Measurements from ENCODE around the gene CTDSPL2.
"Not testable (repeated sequence)": the region's sequence is repeated elsewhere in the genome, so short reads cannot be mapped to it uniquely, and the experiment has no call there.

The CTDSPL2 gene

GRCh38 chr15:44544745-44545144 lies 117.3 kb downstream of the CTDSPL2 start:
- not testable (repeated sequence) for DNase-seq

GRCh38 chr15:44545913-44546802 lies 118.7 kb downstream of the CTDSPL2 start:
- no peak for DNase-seq

DNA sequence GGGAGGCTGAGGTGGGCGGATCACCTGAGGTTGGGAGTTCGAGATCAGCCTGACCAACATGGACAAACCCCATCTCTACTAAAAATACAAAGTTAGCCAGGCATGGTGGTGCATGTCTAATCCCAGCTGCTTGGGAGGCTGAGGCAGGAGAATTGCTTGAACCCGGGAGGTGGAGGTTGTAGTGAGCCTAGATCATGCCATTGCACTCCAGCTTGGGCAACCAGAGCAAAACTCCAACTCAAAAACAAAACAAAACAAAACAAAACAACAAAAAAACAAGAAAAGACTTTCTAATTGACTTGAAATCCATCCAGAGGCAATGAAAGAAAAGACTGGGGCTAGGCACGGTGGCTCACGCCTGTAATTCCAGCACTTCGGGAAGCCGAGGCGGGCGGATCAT lies 121.7 kb downstream of the CTDSPL2 start:
- not testable (repeated sequence) for DNase-seq

DNA sequence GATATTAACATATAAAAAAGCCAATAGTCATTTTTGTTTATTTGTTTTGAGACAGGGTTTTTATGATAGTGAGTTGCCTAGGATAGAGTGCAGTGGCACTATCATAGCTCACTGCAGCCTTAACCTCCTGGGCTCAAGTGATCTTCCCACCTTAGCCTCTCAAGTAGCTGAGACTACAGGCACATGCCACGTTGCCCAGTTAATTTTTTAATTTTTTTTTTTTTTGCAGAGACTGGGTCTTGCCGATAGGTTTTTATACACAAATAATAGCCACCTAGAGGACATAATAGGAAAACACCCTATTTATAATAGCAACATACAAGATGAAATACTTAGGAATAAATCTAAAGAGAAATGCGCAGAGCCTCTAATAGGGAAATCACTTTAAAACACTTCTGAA lies 122.8 kb downstream of the CTDSPL2 start:
- DNase-seq = no peak

DNA sequence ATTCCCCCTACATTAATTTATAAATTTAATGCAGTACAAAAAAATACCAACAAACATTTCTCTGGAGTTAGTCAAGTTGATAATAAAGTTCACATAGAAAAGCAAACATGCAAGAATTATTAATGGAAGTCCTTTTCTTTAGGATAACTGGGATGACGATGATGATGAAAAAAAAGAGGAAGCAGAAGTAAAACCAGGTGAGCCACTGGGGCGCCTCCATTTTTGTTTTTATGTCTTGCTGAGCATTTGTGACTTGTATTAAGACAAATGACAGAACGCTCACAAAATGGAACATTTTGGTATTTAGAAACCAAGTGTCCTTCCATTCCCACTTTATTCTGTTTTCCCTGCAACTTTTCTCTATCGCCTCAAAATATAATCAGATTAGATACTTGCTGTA lies 123.3 kb downstream of the CTDSPL2 start:
- DNase-seq = no peak

- DNase-seq = no peak
Measured at GRCh38 chr15:44554934-44555723, 127.7 kb downstream of the CTDSPL2 start.

DNA sequence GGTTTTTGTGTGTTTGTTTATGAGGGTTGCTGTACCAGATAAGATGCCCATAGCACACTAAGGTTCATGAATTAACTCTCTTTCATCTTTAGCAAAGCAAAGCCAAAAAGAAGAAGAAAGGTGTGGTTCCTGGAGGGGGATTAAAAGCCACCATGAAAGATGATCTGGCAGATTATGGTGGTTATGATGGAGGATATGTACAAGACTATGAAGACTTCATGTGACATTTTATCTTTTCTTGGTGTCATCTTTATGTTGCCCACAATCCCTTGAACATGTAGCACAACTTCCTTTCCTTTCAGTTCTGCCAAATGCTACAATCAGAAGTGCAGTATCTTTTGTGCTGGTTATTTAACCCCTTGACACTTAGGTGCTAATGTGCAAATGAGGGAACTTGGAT lies 133.5 kb downstream of the CTDSPL2 start:
- DNase-seq = not testable (repeated sequence)

DNA sequence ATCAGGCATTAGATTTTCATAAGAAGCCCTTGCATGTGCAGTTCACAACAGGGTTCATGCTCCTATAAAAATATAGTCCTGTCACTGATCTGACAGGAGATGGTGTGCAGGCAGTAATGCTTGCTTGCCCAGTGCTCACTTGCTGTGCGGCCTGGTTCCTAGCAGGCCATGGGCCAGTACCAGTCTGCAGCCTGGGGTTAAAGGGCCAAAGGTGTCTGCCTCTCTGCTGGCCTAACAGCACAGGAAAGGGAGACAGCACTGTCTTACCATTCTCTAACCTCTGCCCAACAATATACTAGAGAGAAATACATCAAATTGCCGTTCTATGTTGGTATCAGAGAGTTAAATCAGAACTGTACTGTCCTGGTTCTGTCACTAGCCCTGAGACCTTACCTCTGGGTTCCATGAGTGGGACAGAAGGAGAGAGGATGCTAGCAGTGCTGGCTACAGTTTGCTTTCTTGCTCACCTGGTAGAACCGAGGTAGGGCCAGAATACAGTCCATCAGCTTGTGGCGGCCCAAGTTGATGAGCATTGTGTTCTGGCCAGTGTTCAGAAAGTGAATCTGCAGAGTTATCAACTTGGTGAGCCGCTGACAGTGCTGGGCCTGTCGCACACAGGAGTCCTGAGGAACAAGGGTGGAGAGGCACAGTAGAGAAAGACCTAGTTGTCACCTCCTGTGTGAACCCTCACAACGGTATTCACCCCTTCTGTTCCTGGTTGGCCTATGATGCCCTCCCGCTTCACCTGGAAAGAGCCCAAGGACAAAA lies 138.1 kb downstream of the CTDSPL2 start:
- no peak for DNase-seq

GRCh38 chr15:44566155-44566540 lies 138.7 kb downstream of the CTDSPL2 start:
- DNase-seq = no peak

GRCh38 chr15:44568338-44568737 lies 140.9 kb downstream of the CTDSPL2 start:
- DNase-seq = no peak

DNA sequence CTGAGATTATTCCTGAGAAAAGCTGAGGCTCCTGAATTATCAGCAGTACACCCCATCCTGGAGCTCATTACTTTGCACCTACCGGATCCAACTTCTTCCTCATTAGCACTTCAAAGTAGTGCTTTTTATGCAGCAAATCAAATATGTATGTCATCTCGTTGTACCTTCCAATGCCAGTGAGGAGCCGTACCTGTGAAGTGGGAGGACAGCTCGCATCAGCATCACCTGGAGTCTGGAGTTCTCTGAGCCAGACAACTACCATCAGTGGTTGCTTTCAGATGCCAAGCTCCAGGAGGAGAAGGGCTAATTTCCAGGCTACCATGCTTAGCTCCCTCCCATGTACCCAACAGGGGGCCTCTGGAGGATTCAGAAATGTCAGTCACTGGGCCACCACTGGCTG lies 141.9 kb downstream of the CTDSPL2 start:
- DNase-seq = no peak

GRCh38 chr15:44570361-44570760 lies 142.9 kb downstream of the CTDSPL2 start:
- DNase-seq = no peak

- DNase-seq = no peak
Measured at GRCh38 chr15:44573386-44573785, 146.0 kb downstream of the CTDSPL2 start.

DNA sequence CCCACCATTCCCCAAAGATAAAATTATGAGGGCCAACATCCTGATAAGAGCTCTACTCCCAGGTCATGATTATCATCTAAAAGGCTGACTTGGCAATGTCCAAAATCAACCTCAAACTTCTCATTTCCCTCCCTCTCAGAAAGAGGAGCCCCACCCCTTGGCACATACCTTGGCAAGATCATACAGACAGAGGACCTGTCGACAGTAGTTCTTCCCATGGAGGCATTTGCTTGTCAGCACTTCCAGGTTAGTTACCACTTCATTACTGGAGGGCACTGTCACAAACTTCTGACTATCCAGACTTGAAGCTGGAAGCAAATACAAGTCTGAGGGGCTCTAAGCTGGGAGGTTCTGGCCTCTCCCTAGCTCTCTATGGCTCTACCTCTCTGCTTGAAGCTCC lies 147.3 kb downstream of the CTDSPL2 start:
- no peak for DNase-seq
